ENCODE measurements around the gene CLMP.
"Not testable (repeated sequence)": the region's sequence is repeated elsewhere in the genome, so short reads cannot be mapped to it uniquely, and the experiment has no call there.

The CLMP gene

GRCh38 chr11:123060277-123061000, 134.6 kb downstream of the CLMP start:
- no peak for DNase-seq
- peaks cover 51 to 56% (median 52%) of the 10 kb centered on the region in 3 donors for H3K36me3 ChIP-seq
- intact Hi-C loops (cut with DNase I; ENCODE audit: low total_unique reads), result no loop called here
- no peaks in the 10 kb centered on the region for H3K9me3 ChIP-seq
- peak overlapping the region; percentile 100 for H3K27ac ChIP-seq
- TF ChIP-seq CTCF (IDR thresholded peaks at IDR 0.05), result no peak
- peaks cover 0 to 72% (median 57%) of the 10 kb centered on the region in 4 donors for H3K4me1 ChIP-seq
- peak overlapping the region; percentile 87 to 96 for H3K4me3 ChIP-seq
- no peaks in the 10 kb centered on the region for H3K27me3 ChIP-seq

- DNase-seq; H3K27me3 ChIP-seq; H3K9me3 ChIP-seq; intact Hi-C loops (cut with DNase I; ENCODE audit: low total_unique reads): not testable (repeated sequence)
- peaks cover 55 to 62% (median 58%) of the 10 kb centered on the region in 3 donors for H3K36me3 ChIP-seq
- H3K4me1 ChIP-seq, result peaks cover 0 to 70% (median 53%) of the 10 kb centered on the region in 4 donors
- H3K27ac ChIP-seq, result peak overlapping the region; percentile 100
- peak overlapping the region; percentile 87 to 96 for H3K4me3 ChIP-seq
Measured at GRCh38 chr11:123059041-123059920, 135.8 kb downstream of the CLMP start.

- no peak for DNase-seq
- Histone ChIP-seq H3K4me3 (no peak overlapping the region), H3K9me3 (no peaks in the 10 kb centered on the region), H3K36me3 (peaks cover 62 to 68% (median 66%) of the 10 kb centered on the region in 3 donors), H3K27me3 (no peaks in the 10 kb centered on the region), H3K4me1 (peaks cover 0 to 60% (median 48%) of the 10 kb centered on the region in 4 donors), H3K27ac (no peak overlapping the region)
- TF ChIP-seq CTCF (IDR thresholded peaks at IDR 0.05), result no peak
- intact Hi-C loops (cut with DNase I; ENCODE audit: low total_unique reads), result no loop called here
Measured at GRCh38 chr11:123057661-123058305, 137.3 kb downstream of the CLMP start.

- Histone ChIP-seq H3K9me3 (no peaks in the 10 kb centered on the region), H3K36me3 (peaks cover 62 to 70% (median 66%) of the 10 kb centered on the region in 3 donors), H3K27me3 (no peaks in the 10 kb centered on the region), H3K4me1 (peaks cover 0 to 60% (median 48%) of the 10 kb centered on the region in 4 donors), H3K4me3 (no peak overlapping the region), H3K27ac (no peak overlapping the region)
- intact Hi-C loops (cut with DNase I; ENCODE audit: low total_unique reads), result no loop called here
- no peak for TF ChIP-seq CTCF (IDR thresholded peaks at IDR 0.05)
- DNase-seq, result no peak
Measured at GRCh38 chr11:123056835-123057491, 138.1 kb downstream of the CLMP start.

- TF ChIP-seq CTCF (IDR thresholded peaks at IDR 0.05), result no peak
Measured at GRCh38 chr11:123055191-123055901, 139.7 kb downstream of the CLMP start.

More at GRCh38 chr11:123055191-123055901, 139.7 kb downstream of the CLMP start:
- no peak for DNase-seq
- Histone ChIP-seq H3K27me3 (no peaks in the 10 kb centered on the region), H3K9me3 (no peaks in the 10 kb centered on the region), H3K36me3 (peaks cover 55 to 67% (median 65%) of the 10 kb centered on the region in 3 donors), H3K4me1 (peaks cover 0 to 52% (median 42%) of the 10 kb centered on the region in 4 donors), H3K27ac (no peak overlapping the region), H3K4me3 (no peak overlapping the region)
- intact Hi-C loops (cut with DNase I; ENCODE audit: low total_unique reads), result no loop called here
